ENCODE results near the gene ZNF362.
"Not testable (repeated sequence)": the region's sequence is repeated elsewhere in the genome, so short reads cannot be mapped to it uniquely, and the experiment has no call there.

The ZNF362 gene

DNA sequence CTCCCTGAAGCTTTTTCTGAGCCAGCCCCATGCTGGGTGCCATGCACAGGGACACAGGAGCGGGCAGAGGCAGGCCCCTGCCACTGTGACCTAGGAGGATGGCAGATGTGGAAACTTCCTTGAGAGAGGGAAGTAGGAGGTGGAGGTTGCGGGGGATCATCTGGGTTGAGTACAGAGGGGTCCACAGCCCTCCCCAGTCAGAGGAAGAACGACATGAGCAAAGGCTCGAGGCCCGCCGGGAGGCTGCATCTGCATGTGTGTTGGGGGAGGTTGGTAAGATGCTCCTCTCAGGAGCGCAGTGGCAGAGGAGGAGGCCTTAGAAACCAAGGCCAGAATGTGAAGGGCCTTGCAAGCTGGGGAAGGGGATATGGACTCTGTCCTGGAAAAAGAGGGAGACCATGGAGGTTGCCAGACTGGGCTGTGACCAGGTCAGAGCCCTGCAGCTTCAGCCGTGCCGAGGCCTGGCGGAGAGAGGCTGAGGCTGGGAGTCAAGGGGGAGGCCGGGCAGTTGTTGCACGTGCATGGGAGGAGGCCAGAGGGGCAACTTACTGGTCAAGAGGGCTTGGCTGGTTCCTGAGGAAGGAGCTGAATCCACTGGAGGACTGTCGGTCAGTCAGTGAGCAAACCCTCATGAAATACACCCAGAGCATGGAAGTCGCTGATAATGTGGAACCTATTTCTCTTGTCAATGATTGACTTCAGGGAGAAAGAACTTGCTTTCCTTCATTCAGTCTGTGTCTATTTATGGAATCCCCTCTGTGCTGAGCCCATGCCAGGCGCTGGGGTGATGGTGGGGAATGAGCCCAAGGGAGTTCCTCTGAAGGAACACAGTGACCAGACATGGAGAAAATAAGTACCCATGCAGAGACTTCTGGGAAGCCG is 32.9 kb downstream of the ZNF362 start:
- no peak for DNase-seq

DNA sequence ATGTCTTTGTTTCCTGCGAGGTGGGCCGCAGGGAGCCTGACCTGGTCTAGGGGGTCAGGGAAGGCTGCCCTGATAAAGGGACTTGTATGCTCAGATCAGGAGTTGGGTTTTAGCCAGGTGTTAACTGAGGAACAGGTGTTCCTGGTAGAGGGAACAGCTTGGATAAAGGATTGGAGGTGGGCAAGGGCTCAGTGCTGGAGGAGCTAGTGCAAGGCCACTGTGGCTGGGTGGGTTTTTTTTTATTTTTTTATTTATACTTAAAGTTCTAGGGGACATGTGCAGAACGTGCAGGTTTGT is 33.5 kb downstream of the ZNF362 start:
- no peak for DNase-seq

DNA sequence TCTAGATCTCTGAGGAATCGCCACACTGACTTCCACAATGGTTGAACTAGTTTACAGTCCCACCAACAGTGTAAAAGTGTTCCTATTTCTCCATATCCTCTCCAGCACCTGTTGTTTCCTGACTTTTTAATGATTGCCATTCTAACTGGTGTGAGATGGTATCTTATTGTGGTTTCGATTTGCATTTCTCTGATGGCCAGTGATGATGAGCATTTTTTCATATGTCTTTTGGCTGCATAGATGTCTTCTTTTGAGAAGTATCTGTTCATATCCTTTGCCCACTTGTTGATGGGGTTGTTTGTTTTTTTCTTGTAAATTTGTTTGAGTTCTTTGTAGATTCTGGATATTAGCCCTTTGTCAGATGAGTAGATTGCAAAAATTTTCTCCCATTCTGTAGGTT is 34.3 kb downstream of the ZNF362 start:
- not testable (repeated sequence) for DNase-seq

DNA sequence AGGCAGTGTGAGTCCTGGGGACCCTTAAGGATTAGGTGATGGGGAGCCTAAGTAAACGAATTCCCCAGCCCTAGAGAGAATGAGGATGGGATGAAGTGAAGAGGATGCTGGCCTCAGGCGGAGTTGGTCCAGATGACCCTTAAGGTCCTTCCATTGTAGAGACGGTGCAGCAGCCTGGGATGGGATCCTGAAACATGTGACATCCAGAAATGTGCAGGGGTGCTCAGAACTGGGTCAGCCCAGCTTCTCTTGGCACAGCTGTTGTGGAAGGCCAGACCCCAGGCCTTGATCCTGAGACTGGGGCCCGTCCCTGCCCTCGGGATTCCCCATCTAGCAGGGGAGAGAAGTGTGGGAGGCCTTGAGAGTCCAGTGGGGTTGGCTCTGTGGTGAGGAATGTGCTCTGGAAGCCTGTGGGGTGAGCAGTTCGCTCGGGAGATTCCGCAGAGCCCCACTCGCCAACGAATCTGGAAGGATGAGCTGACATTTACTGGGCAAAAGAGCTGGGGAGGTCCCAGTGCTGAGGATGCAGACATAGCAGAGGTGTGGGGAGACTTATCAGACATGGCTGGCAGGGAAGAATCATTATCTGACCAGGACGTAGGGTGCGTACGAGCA is 36.5 kb downstream of the ZNF362 start:
- DNase-seq, result no peak

DNA sequence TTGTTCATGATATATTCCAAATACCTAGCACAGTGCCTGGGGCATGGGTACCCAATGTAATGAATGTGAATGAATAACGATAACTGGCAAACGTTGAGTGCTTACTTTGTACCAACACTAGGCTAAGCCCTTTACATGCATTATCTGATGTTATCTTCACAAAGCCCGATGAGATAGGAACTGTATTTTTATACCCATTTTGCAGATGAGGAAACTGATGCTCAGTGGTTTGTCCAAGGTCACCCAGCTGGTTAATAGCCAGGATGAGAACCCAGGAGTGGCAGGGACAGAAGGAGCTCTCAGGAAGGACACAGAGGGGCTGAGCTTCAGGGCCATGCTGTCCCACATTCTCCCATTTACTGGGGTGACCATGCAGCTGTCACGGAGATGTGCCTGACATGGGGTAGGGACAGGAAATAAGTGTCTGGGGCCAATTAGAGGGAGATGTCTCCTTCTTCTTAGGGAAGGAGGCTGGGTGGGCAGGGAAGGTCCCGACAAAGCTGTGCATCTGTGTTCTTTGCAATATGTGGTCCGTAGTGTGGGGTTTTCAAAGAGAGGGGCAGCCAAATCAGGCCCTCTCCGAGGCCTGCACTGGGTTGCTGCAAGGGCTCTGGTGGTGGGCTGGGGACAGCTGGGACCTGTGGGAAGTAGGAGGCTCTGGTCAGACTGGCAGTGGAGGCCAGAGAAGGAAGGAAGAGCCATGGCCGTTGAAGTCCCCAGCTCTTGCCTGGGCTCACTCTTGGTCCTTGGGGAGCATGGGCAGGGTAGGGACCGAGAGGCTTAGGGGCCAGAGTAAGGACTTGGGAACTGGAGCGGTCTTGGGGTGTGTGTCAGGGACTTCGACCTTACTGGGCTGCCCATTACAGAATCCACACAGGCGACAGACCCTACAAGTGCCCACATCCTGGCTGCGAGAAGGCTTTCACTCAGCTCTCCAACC is 38.0 kb downstream of the ZNF362 start:
- no peak for DNase-seq

DNA sequence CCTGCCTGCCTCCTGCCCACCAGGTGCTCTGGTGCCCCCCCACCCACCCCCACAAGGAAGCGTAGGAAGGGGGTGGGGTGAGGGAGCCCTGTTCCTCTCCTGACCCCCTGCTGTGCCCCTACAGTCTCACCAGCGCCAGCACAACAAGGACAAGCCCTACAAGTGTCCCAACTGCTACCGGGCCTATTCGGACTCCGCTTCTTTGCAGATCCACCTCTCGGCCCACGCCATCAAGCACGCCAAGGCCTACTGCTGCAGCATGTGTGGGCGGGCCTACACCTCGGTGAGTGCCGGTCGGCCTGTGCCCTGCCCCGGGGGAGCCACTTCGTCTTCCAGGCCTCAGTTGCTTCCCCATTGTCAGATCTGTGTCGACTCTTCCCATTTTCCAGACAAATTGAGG is 38.7 kb downstream of the ZNF362 start:
- no peak for DNase-seq

DNA sequence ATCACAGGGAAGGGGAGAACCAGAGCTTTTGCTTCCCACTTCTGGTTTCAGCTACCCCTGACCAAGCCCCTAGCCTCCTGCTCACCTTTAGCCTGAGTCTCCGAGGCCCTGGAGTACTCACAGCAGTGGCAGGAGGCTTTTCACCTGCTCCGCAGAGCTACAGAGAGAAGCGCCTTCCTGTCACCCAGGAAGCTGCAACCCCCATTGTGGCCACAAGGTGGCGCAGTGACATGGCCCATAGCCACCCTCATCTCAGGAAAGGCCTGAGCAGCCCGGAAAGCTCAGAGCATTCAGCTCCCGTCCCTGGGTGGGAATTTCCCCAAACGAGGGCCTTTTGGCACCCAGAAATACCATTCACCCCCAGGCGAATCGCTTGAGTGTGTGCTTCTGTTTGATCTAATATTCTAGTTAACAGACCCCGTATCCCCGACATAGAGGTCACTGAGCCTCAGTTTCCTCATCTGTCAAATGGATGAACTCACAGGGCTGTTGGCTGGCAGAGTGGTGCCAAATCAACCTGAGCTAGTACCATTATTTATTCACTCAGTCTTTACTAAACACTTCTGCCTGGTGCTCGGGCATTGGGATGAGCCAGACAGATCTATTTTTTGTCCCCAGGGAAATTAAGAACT is 39.3 kb downstream of the ZNF362 start:
- peak; percentile 68 for DNase-seq

DNA sequence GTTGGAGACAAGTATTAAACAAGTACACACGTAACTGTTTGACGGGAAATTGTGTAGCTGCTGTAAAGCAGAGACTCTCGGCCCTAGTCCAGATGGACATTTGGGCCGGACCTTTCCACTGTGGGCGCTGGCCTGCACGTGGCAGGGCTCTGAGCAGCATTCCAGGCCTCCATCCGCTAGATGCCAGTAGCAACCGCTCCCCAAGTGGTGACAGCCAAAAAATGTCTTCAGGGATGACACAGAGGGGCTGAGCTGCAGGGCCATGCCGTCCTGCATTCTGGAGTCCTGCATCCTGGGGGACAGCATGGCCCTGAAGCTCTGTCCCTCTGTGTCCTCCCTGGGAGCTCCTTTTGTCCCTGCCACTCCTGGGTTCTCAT is 39.8 kb downstream of the ZNF362 start:
- no peak for DNase-seq

DNA sequence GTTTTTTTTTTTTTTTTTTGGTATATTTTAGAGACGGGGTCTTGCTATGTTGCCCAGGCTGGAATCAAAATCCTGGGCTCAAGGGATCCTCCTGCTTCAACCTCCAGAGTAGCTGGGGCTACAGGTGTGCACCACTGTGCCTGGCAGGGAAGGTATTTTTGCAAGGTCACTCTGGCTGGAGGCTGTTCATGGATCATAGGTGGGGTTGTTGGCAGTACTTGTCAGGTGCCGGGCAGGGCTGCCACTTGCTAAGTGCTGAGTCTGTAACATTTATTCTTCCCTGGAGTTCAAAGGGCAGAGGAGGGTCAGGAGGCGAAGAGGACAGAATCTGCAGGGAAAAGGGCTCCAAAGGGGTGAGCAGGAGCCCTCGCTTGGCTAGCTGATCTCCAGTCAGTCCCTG is 40.5 kb downstream of the ZNF362 start:
- DNase-seq, result no peak

DNA sequence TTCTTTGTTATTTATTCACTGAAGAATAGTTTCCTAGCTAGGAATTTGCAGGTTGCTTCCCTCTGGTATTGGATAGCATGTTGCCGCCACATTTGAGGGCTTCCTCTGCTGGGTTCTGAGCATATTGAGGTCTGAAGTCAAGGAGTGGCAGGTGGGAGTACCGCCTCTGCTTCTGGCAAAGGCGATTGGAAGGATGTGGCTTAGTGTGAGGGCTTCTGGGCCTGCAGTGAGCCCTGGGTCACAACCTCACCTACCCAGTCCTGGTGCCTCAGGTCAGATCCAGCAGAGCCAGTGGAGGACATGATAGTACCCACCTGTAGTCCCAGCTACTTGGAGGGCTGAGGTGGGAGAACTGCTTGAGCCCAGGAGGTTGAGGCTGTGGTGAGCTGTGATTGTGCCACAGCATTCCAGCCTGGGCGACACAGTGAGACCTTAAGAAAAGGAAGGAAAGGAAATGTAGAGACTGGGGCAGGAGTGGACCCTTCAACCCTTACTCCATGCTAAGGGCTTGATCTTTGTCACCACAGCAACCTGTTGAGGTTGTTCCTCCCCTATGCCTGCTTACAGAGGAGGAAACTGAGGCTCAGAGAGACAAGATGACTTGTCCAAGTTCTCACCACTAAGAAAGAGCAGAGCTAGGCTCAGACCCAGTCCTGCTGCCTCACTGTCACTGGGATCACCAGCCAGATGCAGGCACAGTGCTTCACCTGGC is 41.8 kb downstream of the ZNF362 start:
- no peak for DNase-seq

DNA sequence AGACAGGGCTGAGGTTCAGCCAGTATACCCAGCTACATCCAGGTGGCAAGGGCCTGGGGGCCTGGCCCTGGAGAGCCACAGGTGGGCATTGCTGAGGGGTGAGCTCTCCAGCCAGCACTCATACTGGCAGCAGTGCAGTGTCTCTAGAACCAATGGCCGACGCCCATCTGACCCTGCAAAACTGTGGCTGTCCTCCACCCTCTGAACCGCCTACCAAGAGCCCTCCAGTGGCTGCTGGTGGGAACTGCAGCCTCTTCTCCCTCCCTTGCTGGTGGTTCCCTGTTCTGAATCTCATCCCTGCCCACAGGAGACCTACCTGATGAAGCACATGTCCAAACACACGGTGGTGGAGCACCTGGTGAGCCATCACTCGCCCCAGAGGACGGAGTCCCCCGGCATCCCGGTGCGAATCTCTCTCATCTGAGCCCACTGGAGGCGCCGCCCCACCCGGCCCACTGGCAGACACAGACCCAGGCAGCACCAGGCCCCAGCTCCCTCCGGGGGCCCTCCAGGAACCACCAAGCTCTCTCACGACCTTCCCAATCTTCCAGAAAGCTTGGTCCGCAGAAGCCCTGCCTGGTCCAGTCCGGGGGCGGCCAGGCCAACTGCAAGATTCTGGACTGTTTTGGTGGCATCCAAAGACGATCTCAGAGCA is 42.5 kb downstream of the ZNF362 start:
- DNase-seq, result peak; percentile 43

DNA sequence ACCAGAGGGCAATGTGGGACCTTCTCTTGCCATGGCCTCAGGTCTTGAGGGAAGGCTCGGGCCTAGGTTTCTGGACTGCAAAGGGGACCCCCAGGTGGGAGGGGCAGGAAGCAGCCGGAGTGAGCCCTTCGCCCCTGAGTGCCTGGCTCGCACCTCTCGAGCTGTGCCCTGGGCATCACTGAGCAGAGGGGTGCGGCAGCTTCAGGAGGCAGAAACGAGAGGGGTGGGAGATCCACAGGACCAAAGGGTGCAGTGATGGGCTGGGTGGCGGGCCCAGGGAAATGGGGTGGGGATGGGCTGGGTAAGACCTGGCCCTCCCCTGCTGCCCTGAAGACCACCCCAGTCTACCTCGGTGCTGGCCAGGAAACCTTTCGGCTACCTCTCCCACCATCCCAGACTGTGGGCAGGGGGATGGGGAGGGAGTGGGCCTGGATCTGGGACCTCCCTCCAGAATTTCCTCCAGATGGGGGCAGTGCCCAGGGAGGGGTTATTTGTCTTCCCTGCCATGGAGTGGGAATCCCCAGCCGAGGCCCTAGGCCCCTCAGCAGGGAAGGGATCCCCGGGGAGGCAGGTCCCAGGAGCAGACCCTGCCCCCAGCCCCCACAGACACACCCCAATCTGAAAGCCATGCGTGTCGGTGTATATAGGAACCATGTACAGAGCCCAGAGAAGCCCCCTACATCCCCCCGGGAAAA is 43.3 kb downstream of the ZNF362 start:
- DNase-seq, result no peak

DNA sequence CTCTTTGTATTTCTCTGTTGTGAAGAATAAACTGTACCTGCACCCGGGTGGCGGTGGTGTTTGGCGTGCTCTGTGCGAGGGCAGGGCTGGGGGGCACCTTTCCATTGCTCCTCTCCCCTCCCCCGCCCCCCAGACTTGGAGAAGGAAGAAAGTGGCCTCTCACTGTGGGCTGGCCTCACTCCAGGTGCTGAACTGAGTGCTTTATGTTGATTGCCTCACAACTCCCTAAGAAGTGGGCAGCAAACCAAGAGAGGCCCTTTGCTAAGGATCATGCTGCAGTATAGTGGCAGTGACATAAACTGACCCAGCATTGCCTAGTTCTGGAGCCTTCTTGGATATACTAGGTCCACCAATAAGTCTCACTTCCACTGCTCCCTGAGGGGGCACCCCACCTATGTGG is 44.4 kb downstream of the ZNF362 start:
- peak; percentile 41 for DNase-seq

DNA sequence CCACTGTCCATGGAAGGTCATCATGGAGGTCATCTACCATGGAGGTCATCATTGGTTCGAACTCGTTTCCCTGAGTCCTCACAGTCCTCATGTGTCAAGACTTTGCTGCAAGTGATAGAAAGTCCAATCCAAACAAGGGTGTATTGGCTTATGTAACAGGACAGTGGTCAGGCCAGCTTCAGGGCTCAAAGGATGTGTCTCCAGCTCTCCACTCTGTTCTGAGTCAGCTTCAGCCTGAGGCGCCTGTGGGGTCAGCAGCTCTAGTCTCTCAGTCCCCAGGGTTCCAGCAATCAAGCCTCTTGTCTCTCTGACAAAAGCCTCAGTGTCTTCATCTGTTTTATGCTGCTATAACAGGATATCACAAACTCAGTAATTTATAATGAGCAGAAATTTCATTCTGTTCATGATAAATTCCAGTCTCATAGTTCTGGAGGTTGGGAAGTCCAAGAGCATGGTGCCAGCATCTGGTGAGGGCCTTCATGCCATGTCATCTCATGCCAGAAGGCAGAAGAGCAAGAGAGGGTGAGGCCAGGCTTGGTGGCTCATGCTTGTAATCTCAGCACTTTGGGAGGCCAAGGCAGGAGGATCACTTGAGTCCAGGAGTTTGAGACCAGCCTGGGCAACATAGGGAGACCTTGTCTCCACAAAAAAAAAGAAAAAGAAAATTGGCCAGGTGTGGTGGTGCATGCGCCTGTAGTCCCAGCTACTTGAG is 45.1 kb downstream of the ZNF362 start:
- no peak for DNase-seq

DNA sequence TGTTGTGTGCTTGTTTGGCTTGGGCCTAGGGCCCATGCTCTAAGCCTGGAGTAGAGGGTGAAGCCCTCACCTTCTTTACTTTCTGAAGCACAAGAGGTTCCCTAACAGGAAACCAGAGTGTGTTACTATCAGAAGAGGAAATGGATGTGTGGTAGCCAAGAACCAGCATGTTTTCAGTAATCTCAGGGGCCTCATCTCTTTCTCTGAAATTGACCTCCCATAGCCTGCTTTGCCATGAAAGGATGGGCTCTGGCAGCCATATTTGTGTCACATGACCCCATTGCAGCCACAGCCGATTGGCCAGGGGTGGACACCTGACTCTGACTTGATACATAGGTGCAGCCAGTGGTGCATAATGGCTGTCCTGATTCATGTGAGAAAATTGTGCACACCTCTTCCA is 46.0 kb downstream of the ZNF362 start:
- no peak for DNase-seq

DNA sequence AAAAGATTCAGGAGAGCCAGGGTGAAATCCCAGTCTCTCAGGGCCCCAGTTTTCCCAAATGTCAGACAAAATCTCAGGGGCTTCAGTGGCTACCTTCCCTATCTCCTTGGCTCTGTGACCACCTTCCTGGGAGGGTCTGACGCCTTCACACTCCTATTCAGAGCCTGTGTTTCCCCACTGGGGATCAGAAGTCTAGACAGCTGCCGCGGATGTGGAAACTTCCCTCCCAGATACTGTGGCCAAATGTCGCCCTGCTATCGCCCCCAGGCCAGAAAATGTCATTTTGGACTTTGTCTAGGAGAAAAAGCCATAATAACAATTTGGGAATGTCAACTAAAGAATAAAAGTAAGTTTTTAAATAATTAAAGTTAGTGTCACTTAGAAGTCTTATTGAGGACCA is 48.7 kb downstream of the ZNF362 start:
- no peak for DNase-seq

DNA sequence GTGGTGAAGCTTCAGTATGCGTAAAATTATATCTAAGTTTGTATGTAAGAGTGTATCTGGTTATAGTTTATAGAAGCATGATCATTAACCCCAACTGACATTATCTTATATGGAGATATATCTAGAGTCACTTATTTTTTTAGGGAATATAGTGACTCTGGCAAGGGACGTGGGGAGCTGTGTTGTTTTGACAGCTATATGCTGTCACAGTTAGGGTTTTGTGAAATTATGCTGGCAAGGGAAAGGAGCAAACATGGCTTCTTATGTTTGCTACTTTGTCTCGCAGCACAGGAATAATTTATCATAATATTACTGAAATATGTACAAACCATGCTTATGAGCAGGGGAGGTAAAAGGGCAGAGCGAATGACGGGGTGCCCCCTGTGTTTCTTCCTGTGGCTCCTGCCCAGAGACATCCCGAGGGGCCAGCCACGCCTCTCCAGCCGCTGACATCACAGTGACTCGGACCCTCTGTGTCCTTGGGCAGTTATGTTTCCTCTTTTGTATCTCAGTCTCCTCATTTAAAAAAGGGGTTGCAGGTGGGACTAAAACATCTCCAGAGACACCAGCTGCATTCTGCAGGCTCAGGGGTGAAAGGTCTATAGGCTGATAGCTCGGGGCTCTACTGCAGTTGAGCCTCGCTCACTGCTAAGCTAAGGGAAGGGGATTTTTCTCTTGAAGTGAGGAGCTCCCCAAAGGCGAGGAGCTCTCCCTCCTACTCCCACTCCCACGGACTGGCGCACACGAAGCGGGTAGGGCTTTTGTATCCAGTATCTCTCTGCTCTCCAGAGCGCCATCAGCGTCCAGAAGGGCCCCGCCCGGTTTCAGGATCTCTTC is 49.7 kb downstream of the ZNF362 start:
- DNase-seq, result no peak

DNA sequence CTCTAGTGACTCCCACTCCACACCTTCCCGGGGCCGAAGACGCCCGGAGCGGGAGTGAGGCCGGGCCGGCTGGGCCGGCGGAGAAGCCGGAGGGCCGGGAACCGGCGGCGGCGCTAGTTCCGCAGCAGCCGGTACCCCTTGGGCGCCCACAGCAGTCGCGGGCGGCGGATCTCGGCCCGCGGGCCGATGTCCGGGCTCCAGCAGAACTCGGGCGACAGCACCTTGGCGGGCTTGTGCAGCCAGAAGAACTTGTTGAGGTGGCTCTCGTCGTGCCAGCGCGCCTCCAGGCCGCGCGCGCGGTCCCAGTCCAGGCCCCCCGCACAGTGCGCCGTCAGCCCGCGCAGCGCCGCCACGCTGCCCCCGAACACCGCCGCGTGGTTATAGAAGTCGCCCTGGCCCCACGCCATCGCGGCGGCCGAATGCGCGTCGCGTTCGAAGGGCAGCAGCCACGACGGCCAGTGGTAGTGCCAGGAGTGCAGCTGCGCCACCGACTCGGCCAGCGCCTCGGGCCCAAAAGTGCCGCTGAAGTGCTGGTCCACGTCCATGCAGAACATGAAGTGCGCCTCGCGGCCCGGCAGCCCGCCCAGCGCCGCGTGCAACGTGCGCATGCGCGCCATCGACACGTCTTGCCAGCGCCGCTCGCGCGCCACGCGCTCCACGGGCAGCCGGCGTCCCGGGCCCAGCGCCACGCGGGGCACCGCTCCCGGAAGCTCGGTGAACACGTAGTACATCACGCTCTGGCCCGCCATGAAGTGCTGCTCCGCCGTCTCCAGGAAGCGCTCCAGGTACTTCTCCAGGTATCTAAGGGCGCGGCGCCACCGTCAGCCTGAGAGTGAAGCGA is 50.6 kb downstream of the ZNF362 start:
- DNase-seq, result no peak

DNA sequence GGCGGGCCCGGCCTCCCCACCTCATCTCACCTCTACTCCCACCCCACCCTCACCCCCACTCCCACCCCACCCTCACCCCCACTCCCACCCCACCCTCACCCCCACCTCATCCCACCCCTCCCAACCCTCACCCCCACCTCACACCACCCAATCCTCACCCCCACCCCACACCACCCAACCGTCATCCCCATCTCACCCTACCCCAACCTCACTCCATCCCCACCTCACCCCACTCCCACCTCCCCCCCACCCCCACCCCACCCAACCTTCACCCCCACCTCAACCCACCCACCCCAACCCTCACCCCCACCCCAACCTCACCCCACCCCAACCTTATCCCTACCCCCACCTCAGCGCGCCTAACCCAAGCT is 51.2 kb downstream of the ZNF362 start:
- DNase-seq, result no peak
